ENCODE results near the gene EPHA6.
A peak's percentile ranks its signal among the peaks of the same experiment; 100 is the strongest.

GRCh38 chr3:97689962-97690361, 875.6 kb downstream of the EPHA6 start:
- TF ChIP-seq CTCF (IDR thresholded peaks at IDR 0.05 in 2 of 3, conservative IDR thresholded peaks at IDR 0.05 in 1 of 3; ENCODE audit: insufficient read depth in 2 of 3, low read depth in 1 of 3, low read length in 3 of 3) (no peak), ERF (CRISPR knock-in tag; IDR thresholded peaks at IDR 0.05) (no peak), CREBBP (IDR thresholded peaks at IDR 0.05; ENCODE audit: low read depth, low read length) (no peak), CHD7 (IDR thresholded peaks at IDR 0.05; ENCODE audit: low read depth, low read length) (no peak), SPI1 (IDR thresholded peaks at IDR 0.05; ENCODE audit: borderline replicate concordance, low read depth, low read length) (no peak), MAFF (IDR thresholded peaks at IDR 0.05; ENCODE audit: low read length) (peak; percentile 75), YY1 (IDR thresholded peaks at IDR 0.05; ENCODE audit: borderline replicate concordance in 1 of 3, control insufficient read depth in 1 of 3, extremely low read depth in 1 of 3, insufficient read depth in 3 of 3, insufficient read length in 1 of 3, insufficient replicate concordance in 2 of 3, low read depth in 1 of 3, low read length in 2 of 3) (no peak), ELF1 (tag; IDR thresholded peaks at IDR 0.05) (no peak), PATZ1 (CRISPR knock-in tag; IDR thresholded peaks at IDR 0.05; ENCODE audit: borderline replicate concordance) (no peak), MAX (CRISPR knock-in tag; IDR thresholded peaks at IDR 0.05) (no peak), GMEB1 (CRISPR knock-in tag; IDR thresholded peaks at IDR 0.05) (no peak), KDM2B (CRISPR knock-in tag; IDR thresholded peaks at IDR 0.05) (no peak)

Data from K562 (cell line).